Esophagus muscularis mucosa (tissue), 4 donors: ENCODE data around the gene UBXN7. TPM values are rescaled to one million over a fixed set of nuclear protein-coding genes. Genes with fewer than 3 reads are reported as not detected.

Experiments
- DNase-seq: peaks from one replicate; pipeline ENCODE4 v3.0.0-alpha.2; 2017; ENCODE audit errors: extremely low spot score
- H3K27ac ChIP-seq, 4 donors: fragments of 200-600 bp; sonication (generic); replicated peaks in 1 of 4; 1 replicate in 3 of 4; 2 replicates in 1 of 4; pipeline ENCODE4 v1.5.1; 2016 to 2019; ENCODE audit warnings: mild to moderate bottlenecking in 1 of 4
- H3K27me3 ChIP-seq, 4 donors: fragments of 200-600 bp; sonication (generic); one replicate each; pipeline versions ENCODE4 v1.5.1 to v1.6.0; 2016 to 2019
- H3K36me3 ChIP-seq, 4 donors: fragments of 200-600 bp; sonication (generic); one replicate each; pipeline ENCODE4 v1.5.1; 2016 to 2019
- H3K4me1 ChIP-seq, 4 donors: fragments of 200-600 bp; sonication (generic); one replicate each; pipeline ENCODE4 v1.5.1; 2016 to 2019
- H3K4me3 ChIP-seq, 4 donors: fragments of 200-600 bp; sonication (generic); 1 replicate in 2 of 4; 2 replicates in 2 of 4; pipeline ENCODE4 v1.5.1; 2016 to 2019; ENCODE audit warnings: mild to moderate bottlenecking in 4 of 4, moderate library complexity in 1 of 4
- H3K9me3 ChIP-seq, 4 donors: fragments of 200-600 bp; sonication (generic); 1 replicate in 3 of 4; 2 replicates in 1 of 4; pipeline ENCODE4 v1.5.1; 2016 to 2019
- CTCF ChIP-seq, 3 experiments: fragments of 200-600 bp in 2 of 3; fragments of 450-650 bp in 1 of 3; sonication (generic) in 2 of 3; IDR thresholded peaks; one replicate each; pipeline ENCODE4 v1.5.1; 2017 to 2019; ENCODE audit warnings: antibody characterized with exemption in 3 of 3, mild to moderate bottlenecking in 2 of 3, moderate library complexity in 1 of 3
- EP300 ChIP-seq: sonication (generic); formaldehyde crosslinking; IDR thresholded peaks from one replicate; pipeline ENCODE4 v1.6.1; 2017; ENCODE audit warnings: antibody characterized with exemption
- POLR2A ChIP-seq: fragments of 450-650 bp; IDR thresholded peaks from one replicate; pipeline ENCODE4 v1.6.1; 2017; ENCODE audit warnings: antibody characterized with exemption, moderate library complexity, mild to moderate bottlenecking, low read depth
- POLR2AphosphoS5 ChIP-seq, 2 donors: sonication (generic); formaldehyde crosslinking; IDR thresholded peaks; one replicate each; pipeline ENCODE4 v1.6.1; 2017; ENCODE audit warnings: antibody characterized with exemption in 2 of 2
- WGBS: methylation state at CpG from one replicate; pipeline ENCODE4 v1.1.5; 2018; 5-methylcytosine and 5-hydroxymethylcytosine counted together
- intact Hi-C: fragments of 100-400 bp; cut with DNase I; formaldehyde crosslinking; loops from one replicate; pipeline ENCODE4 v1.15.1; 2023
- total RNA-seq, 4 donors: library from RNA; depleted of rRNA; stranded (reverse); fragments of >200 nt; gene quantifications; one replicate each; pipeline versions ENCODE4 v1.1.0 to v1.2.1, GENCODE V29; 2016

UBXN7 gene
- total RNA-seq, 4 donors from 2014 or later, result 15.6 to 23.7 (median 17.2) TPM

- 87% methylated on average over 5 of the region's 5 CpGs for WGBS
- DNase-seq, result no peak
These were observed 19.5 kb downstream of the UBXN7 start for GRCh38 chr3:196412704-196413103.

GRCh38 chr3:196409409-196409808 lies 22.8 kb downstream of the UBXN7 start:
- Histone ChIP-seq H3K4me3 (no peak overlapping the region), H3K27me3 (no peaks in the 10 kb centered on the region), H3K4me1 (peaks cover 4 to 18% (median 15%) of the 10 kb centered on the region in 4 donors), H3K27ac (no peak overlapping the region), H3K9me3 (no peaks in the 10 kb centered on the region), H3K36me3 (peaks cover 0 to 27% (median 15%) of the 10 kb centered on the region in 4 donors)
- no peak for TF ChIP-seq POLR2A
- no peak for TF ChIP-seq CTCF (IDR thresholded peaks at IDR 0.05)
- TF ChIP-seq EP300, result no peak
- TF ChIP-seq POLR2AphosphoS5 (IDR thresholded peaks at IDR 0.05), result no peak
- 94% methylated on average over 1 of the region's 1 CpG for WGBS
- intact Hi-C loops, result no loop called here
- no peak for DNase-seq

More at GRCh38 chr3:196412704-196413103, 19.5 kb downstream of the UBXN7 start:
- intact Hi-C loops, result no loop called here
- Histone ChIP-seq H3K27me3 (no peaks in the 10 kb centered on the region), H3K9me3 (no peaks in the 10 kb centered on the region), H3K36me3 (no peaks in the 10 kb centered on the region), H3K27ac (no peak overlapping the region), H3K4me3 (no peak overlapping the region), H3K4me1 (peaks cover 2 to 28% (median 15%) of the 10 kb centered on the region in 4 donors)
- TF ChIP-seq EP300 (no peak), POLR2A (no peak), POLR2AphosphoS5 (IDR thresholded peaks at IDR 0.05) (no peak)

- Histone ChIP-seq H3K4me3 (no peak overlapping the region), H3K36me3 (peaks cover 0 to 31% (median 17%) of the 10 kb centered on the region in 4 donors), H3K4me1 (peaks cover 4 to 16% (median 12%) of the 10 kb centered on the region in 4 donors), H3K27ac (no peak overlapping the region), H3K9me3 (no peaks in the 10 kb centered on the region), H3K27me3 (no peaks in the 10 kb centered on the region)
- no peak for DNase-seq
- WGBS, result 99% methylated on average over 4 of the region's 4 CpGs
- no peak for TF ChIP-seq EP300
- TF ChIP-seq CTCF (IDR thresholded peaks at IDR 0.05), result no peak
- TF ChIP-seq POLR2AphosphoS5 (IDR thresholded peaks at IDR 0.05), result no peak
- TF ChIP-seq POLR2A, result no peak
- intact Hi-C loops, result no loop called here
These were observed 23.5 kb downstream of the UBXN7 start for GRCh38 chr3:196408565-196409300.

DNA sequence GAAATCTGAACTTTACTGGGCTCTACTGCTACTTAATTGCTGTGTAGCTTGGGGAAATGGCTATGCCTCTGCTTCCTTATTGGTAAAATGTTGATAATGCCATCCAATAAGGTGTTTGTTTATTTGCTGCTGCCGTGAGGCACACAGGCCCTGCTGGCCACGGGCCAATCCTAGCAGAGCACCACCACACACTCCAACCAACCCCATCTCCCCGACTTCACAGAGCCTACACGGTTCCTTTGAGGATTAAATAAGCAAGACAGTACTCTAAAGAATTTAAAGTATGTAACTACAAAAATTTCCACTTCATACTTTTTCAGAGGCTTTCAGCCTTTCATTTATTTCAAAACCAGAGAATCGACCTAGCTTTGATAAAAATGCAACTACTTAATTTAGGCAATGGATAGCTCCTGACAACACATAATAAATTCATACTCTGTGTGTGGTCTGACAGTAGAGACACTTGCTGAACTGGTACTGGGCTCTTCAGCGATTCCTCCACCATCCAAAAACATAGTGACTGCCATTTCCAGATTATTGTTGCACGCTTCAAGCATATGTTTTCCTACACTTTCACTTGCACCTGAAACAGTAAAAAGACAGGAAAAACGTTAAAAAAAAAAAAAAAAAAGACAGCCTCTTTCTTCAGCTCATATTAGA lies 25.3 kb downstream of the UBXN7 start:
- Histone ChIP-seq H3K9me3 (no peaks in the 10 kb centered on the region), H3K4me3 (no peak overlapping the region), H3K27me3 (no peaks in the 10 kb centered on the region), H3K36me3 (peaks cover 0 to 41% (median 23%) of the 10 kb centered on the region in 4 donors), H3K4me1 (peaks cover 4 to 16% (median 8%) of the 10 kb centered on the region in 4 donors), H3K27ac (no peak overlapping the region)
- no peak for DNase-seq
- intact Hi-C loops, result no loop called here
- 57% methylated on average over 8 of the region's 8 CpGs for WGBS
- TF ChIP-seq POLR2A (no peak), CTCF (IDR thresholded peaks at IDR 0.05) (no peak), EP300 (no peak), POLR2AphosphoS5 (IDR thresholded peaks at IDR 0.05) (no peak)

GRCh38 chr3:196400331-196400730 lies 31.9 kb downstream of the UBXN7 start:
- Histone ChIP-seq H3K27me3 (no peaks in the 10 kb centered on the region), H3K4me1 (no peaks in the 10 kb centered on the region), H3K36me3 (peaks cover 7 to 77% (median 49%) of the 10 kb centered on the region in 4 donors), H3K27ac (no peak overlapping the region), H3K9me3 (no peaks in the 10 kb centered on the region), H3K4me3 (no peak overlapping the region)
- TF ChIP-seq CTCF (IDR thresholded peaks at IDR 0.05) (no peak), POLR2AphosphoS5 (IDR thresholded peaks at IDR 0.05) (no peak), POLR2A (no peak), EP300 (no peak)
- no peak for DNase-seq
- intact Hi-C loops, result no loop called here
- WGBS, result 88% methylated on average over 6 of the region's 6 CpGs
